Mononuclear cell (primary cell): ENCODE data around the gene SUCLG1. TPM values are rescaled to one million over a fixed set of nuclear protein-coding genes. Genes with fewer than 3 reads are reported as not detected.
"Not testable (repeated sequence)": the region's sequence is repeated elsewhere in the genome, so short reads cannot be mapped to it uniquely, and the experiment has no call there.

ENCODE experiments used
- H3K27me3 ChIP-seq: 2 replicates; pipeline ENCODE4 v1.6.0; 2011; ENCODE audit warnings: low read length, control low read depth; ENCODE audit not compliant: insufficient read depth
- H3K4me1 ChIP-seq: 2 replicates; pipeline ENCODE4 v1.5.1; 2011; ENCODE audit warnings: mild to moderate bottlenecking, low read length, control low read depth; ENCODE audit not compliant: insufficient read depth
- H3K4me3 ChIP-seq: 2 replicates; pipeline ENCODE4 v1.5.1; 2011; ENCODE audit warnings: mild to moderate bottlenecking, low read length, moderate library complexity
- H3K9me3 ChIP-seq: 2 replicates; pipeline ENCODE4 v1.5.1; 2011; ENCODE audit warnings: low read depth, mild to moderate bottlenecking, control low read depth, low read length
- total RNA-seq: library from RNA; depleted of rRNA; stranded (reverse); fragments of >200 nt; gene quantifications from one replicate; pipeline ENCODE4 v1.2.3, GENCODE V29; 2012

SUCLG1 gene
- total RNA-seq, 1 donor, result 50.4 TPM

- Histone ChIP-seq H3K4me1 (peaks cover 11% of the 10 kb centered on the region), H3K9me3 (no peaks in the 10 kb centered on the region), H3K27me3 (no peaks in the 10 kb centered on the region), H3K4me3 (no peak overlapping the region)
Measured at GRCh38 chr2:84481702-84482101, 22.6 kb upstream of the SUCLG1 start.

- H3K4me3 ChIP-seq, result no peak overlapping the region
- H3K27me3 ChIP-seq, result no peaks in the 10 kb centered on the region
- H3K9me3 ChIP-seq, result no peaks in the 10 kb centered on the region
- peaks cover 11% of the 10 kb centered on the region for H3K4me1 ChIP-seq
Measured at GRCh38 chr2:84478867-84479266, 19.8 kb upstream of the SUCLG1 start.

- Histone ChIP-seq H3K4me3 (no peak overlapping the region), H3K4me1 (peaks cover 11% of the 10 kb centered on the region), H3K9me3 (no peaks in the 10 kb centered on the region), H3K27me3 (no peaks in the 10 kb centered on the region)
Measured at GRCh38 chr2:84477886-84478285, 18.8 kb upstream of the SUCLG1 start.

- Histone ChIP-seq H3K9me3 (no peaks in the 10 kb centered on the region), H3K4me1 (no peaks in the 10 kb centered on the region), H3K27me3 (no peaks in the 10 kb centered on the region), H3K4me3 (no peak overlapping the region)
Measured at GRCh38 chr2:84474176-84474575, 15.1 kb upstream of the SUCLG1 start.

GRCh38 chr2:84472856-84473565 is 13.9 kb upstream of the SUCLG1 start:
- Histone ChIP-seq H3K4me3 (no peak overlapping the region), H3K27me3 (no peaks in the 10 kb centered on the region), H3K9me3 (no peaks in the 10 kb centered on the region), H3K4me1 (no peaks in the 10 kb centered on the region)

GRCh38 chr2:84472423-84472822 is 13.3 kb upstream of the SUCLG1 start:
- not testable (repeated sequence) for H3K4me1 ChIP-seq, H3K4me3 ChIP-seq, H3K9me3 ChIP-seq, H3K27me3 ChIP-seq

GRCh38 chr2:84467389-84467788 is 8.3 kb upstream of the SUCLG1 start:
- H3K4me1 ChIP-seq, result no peaks in the 10 kb centered on the region
- H3K4me3 ChIP-seq, result no peak overlapping the region

GRCh38 chr2:84461310-84461709 is 2.2 kb upstream of the SUCLG1 start:
- H3K4me3 ChIP-seq, result no peak overlapping the region
- peaks cover 23% of the 10 kb centered on the region for H3K4me1 ChIP-seq
- H3K27me3 ChIP-seq, result no peaks in the 10 kb centered on the region
- no peaks in the 10 kb centered on the region for H3K9me3 ChIP-seq

More at GRCh38 chr2:84467389-84467788, 8.3 kb upstream of the SUCLG1 start:
- Histone ChIP-seq H3K9me3 (no peaks in the 10 kb centered on the region), H3K27me3 (no peaks in the 10 kb centered on the region)

GRCh38 chr2:84460670-84461069 is 1.6 kb upstream of the SUCLG1 start:
- Histone ChIP-seq H3K9me3 (no peaks in the 10 kb centered on the region), H3K4me1 (peaks cover 29% of the 10 kb centered on the region), H3K4me3 (no peak overlapping the region), H3K27me3 (no peaks in the 10 kb centered on the region)

- H3K9me3 ChIP-seq, result no peaks in the 10 kb centered on the region
- H3K4me3 ChIP-seq, result peak overlapping the region; percentile 81
- peaks cover 29% of the 10 kb centered on the region for H3K4me1 ChIP-seq
- no peaks in the 10 kb centered on the region for H3K27me3 ChIP-seq
Measured at GRCh38 chr2:84459944-84460429, 907 bp upstream of the SUCLG1 start.

GRCh38 chr2:84458551-84459017 is 496 bp downstream of the SUCLG1 start:
- H3K27me3 ChIP-seq, result no peaks in the 10 kb centered on the region
- H3K4me1 ChIP-seq, result peaks cover 29% of the 10 kb centered on the region
- H3K9me3 ChIP-seq, result no peaks in the 10 kb centered on the region
- H3K4me3 ChIP-seq, result peak overlapping the region; percentile 81

- Histone ChIP-seq H3K4me1 (peaks cover 29% of the 10 kb centered on the region), H3K27me3 (no peaks in the 10 kb centered on the region), H3K9me3 (no peaks in the 10 kb centered on the region), H3K4me3 (no peak overlapping the region)
Measured at GRCh38 chr2:84457686-84458085, 1.4 kb downstream of the SUCLG1 start.

GRCh38 chr2:84456156-84456555 is 2.9 kb downstream of the SUCLG1 start:
- Histone ChIP-seq H3K9me3 (no peaks in the 10 kb centered on the region), H3K4me1 (peaks cover 36% of the 10 kb centered on the region), H3K4me3 (no peak overlapping the region), H3K27me3 (no peaks in the 10 kb centered on the region)

- Histone ChIP-seq H3K27me3 (no peaks in the 10 kb centered on the region), H3K4me1 (peaks cover 38% of the 10 kb centered on the region), H3K4me3 (no peak overlapping the region), H3K9me3 (no peaks in the 10 kb centered on the region)
Measured at GRCh38 chr2:84454581-84454980, 4.5 kb downstream of the SUCLG1 start.

- Histone ChIP-seq H3K27me3 (no peaks in the 10 kb centered on the region), H3K9me3 (no peaks in the 10 kb centered on the region), H3K4me3 (no peak overlapping the region), H3K4me1 (peaks cover 26% of the 10 kb centered on the region)
Measured at GRCh38 chr2:84452624-84453023, 6.5 kb downstream of the SUCLG1 start.

GRCh38 chr2:84451579-84451978 is 7.5 kb downstream of the SUCLG1 start:
- Histone ChIP-seq H3K4me1 (peaks cover 21% of the 10 kb centered on the region), H3K4me3 (no peak overlapping the region), H3K9me3 (no peaks in the 10 kb centered on the region), H3K27me3 (no peaks in the 10 kb centered on the region)
